Measurements from ENCODE around the gene HDAC9.

Gene HDAC9

GRCh38 chr7:18806177-18806576 is 310.6 kb downstream of the HDAC9 start:
- no peak for DNase-seq (ENCODE audit: low spot score)
- TF ChIP-seq CTCF (IDR thresholded peaks at IDR 0.05; ENCODE audit: extremely low read depth, missing control alignments), result no peak

- TF ChIP-seq CTCF (IDR thresholded peaks at IDR 0.05; ENCODE audit: extremely low read depth, missing control alignments), result no peak
- DNase-seq (ENCODE audit: low spot score), result no peak
These were observed 312.5 kb downstream of the HDAC9 start for GRCh38 chr7:18808026-18808425.

- DNase-seq (ENCODE audit: low spot score), result no peak
- no peak for TF ChIP-seq CTCF (IDR thresholded peaks at IDR 0.05; ENCODE audit: extremely low read depth, missing control alignments)
These were observed 319.9 kb downstream of the HDAC9 start for GRCh38 chr7:18815261-18815960.

GRCh38 chr7:18820981-18821380 is 325.4 kb downstream of the HDAC9 start:
- no peak for TF ChIP-seq CTCF (IDR thresholded peaks at IDR 0.05; ENCODE audit: extremely low read depth, missing control alignments)
- no peak for DNase-seq (ENCODE audit: low spot score)

- no peak for DNase-seq (ENCODE audit: low spot score)
- TF ChIP-seq CTCF (IDR thresholded peaks at IDR 0.05; ENCODE audit: extremely low read depth, missing control alignments), result no peak
These were observed 326.0 kb downstream of the HDAC9 start for GRCh38 chr7:18821554-18821953.

- DNase-seq (ENCODE audit: low spot score), result no peak
- no peak for TF ChIP-seq CTCF (IDR thresholded peaks at IDR 0.05; ENCODE audit: extremely low read depth, missing control alignments)
These were observed 328.6 kb downstream of the HDAC9 start for GRCh38 chr7:18824157-18824556.

GRCh38 chr7:18828260-18828993 is 332.9 kb downstream of the HDAC9 start:
- no peak for DNase-seq (ENCODE audit: low spot score)
- no peak for TF ChIP-seq CTCF (IDR thresholded peaks at IDR 0.05; ENCODE audit: extremely low read depth, missing control alignments)
